Immature natural killer cell (primary cell): ENCODE results near the gene S1PR3. TPM values are rescaled to one million over a fixed set of nuclear protein-coding genes. Genes with fewer than 3 reads are reported as not detected.

Experiments
- DNase-seq, 3 donors: peaks; one replicate each; pipeline ENCODE4 v3.0.0; 2022; ENCODE audit warnings: mixed read lengths in 1 of 3
- H3K27ac Mint-ChIP-seq, 6 donors: one replicate each; pipeline ENCODE4 v1.8.0; 2020; ENCODE audit warnings: mixed read lengths in 6 of 6, mild to moderate bottlenecking in 5 of 6, inconsistent platforms in 4 of 6, moderate library complexity in 3 of 6
- H3K27me3 Mint-ChIP-seq, 3 donors: one replicate each; pipeline ENCODE4 v1.8.0; 2020 to 2021; ENCODE audit warnings: low read depth in 3 of 3, mild to moderate bottlenecking in 3 of 3, mixed read lengths in 3 of 3, moderate library complexity in 3 of 3, inconsistent platforms in 1 of 3
- H3K36me3 Mint-ChIP-seq, 3 donors: one replicate each; pipeline ENCODE4 v1.8.0; 2020; ENCODE audit warnings: mixed read lengths in 3 of 3, inconsistent platforms in 2 of 3, mild to moderate bottlenecking in 2 of 3
- H3K4me1 Mint-ChIP-seq, 2 donors: one replicate each; pipeline ENCODE4 v1.8.0; 2020; ENCODE audit warnings: inconsistent platforms in 2 of 2, mild to moderate bottlenecking in 2 of 2, mixed read lengths in 2 of 2, moderate library complexity in 1 of 2
- H3K4me3 Mint-ChIP-seq, 5 donors: one replicate each; pipeline ENCODE4 v1.8.0; 2020; ENCODE audit warnings: mild to moderate bottlenecking in 5 of 5, mixed read lengths in 5 of 5, inconsistent platforms in 3 of 5, moderate library complexity in 3 of 5
- H3K9me3 Mint-ChIP-seq, 6 donors: one replicate each; pipeline ENCODE4 v1.8.0; 2020; ENCODE audit warnings: mild to moderate bottlenecking in 6 of 6, mixed read lengths in 6 of 6, inconsistent platforms in 4 of 6, moderate library complexity in 3 of 6
- polyA plus RNA-seq, 3 donors: library from polyadenylated mRNA; unstranded; fragments of 300-500 nt; fragmentation: Illumina TruSeq; gene quantifications; one replicate each; pipeline ENCODE4 v1.2.3, GENCODE V29; 2021

S1PR3 gene
- polyA plus RNA-seq, 3 donors from 2014 or later: 0.20 TPM; not detected in 2

GRCh38 chr9:89012294-89013042 is 21.2 kb downstream of the S1PR3 start:
- Mint-ChIP-seq H3K4me1 (no peaks in the 10 kb centered on the region), H3K9me3 (no peaks in the 10 kb centered on the region), H3K27ac (no peak overlapping the region), H3K27me3 (peaks cover 0 to 9% (median 6%) of the 10 kb centered on the region in 3 donors), H3K4me3 (no peak overlapping the region), H3K36me3 (no peaks in the 10 kb centered on the region)
- DNase-seq: no peak

GRCh38 chr9:89013660-89014059 is 22.4 kb downstream of the S1PR3 start:
- no peaks in the 10 kb centered on the region for H3K9me3 Mint-ChIP-seq
- H3K27ac Mint-ChIP-seq: no peak overlapping the region
- H3K4me3 Mint-ChIP-seq: no peak overlapping the region
- no peaks in the 10 kb centered on the region for H3K4me1 Mint-ChIP-seq
- DNase-seq: no peak
- peaks cover 0 to 7% (median 7%) of the 10 kb centered on the region in 3 donors for H3K27me3 Mint-ChIP-seq
- H3K36me3 Mint-ChIP-seq: no peaks in the 10 kb centered on the region

DNA sequence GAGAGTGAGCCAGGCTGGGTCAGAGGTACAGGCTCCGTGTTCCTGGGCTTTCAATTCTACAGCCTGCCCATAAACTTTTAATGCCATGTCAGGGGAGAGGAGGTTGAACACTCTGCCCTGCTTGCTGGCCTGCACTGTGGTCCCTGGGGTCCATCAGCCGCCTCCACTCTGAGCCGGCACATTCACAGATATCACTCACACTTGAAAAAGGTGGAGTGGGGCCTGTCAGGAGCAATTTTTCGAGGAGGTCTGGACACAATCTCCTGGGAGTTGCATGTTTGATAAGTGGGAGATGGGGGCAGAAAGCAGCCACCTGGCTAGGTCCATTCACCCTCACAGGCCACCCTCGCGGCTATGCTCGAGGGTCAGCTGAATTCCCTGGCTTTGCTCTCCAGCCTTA is 22.9 kb downstream of the S1PR3 start:
- no peak overlapping the region for H3K27ac Mint-ChIP-seq
- H3K4me1 Mint-ChIP-seq: no peaks in the 10 kb centered on the region
- no peak for DNase-seq
- no peak overlapping the region for H3K4me3 Mint-ChIP-seq
- no peaks in the 10 kb centered on the region for H3K9me3 Mint-ChIP-seq
- H3K27me3 Mint-ChIP-seq: peaks cover 0 to 8% (median 7%) of the 10 kb centered on the region in 3 donors
- no peaks in the 10 kb centered on the region for H3K36me3 Mint-ChIP-seq

GRCh38 chr9:89015336-89015735 is 24.1 kb downstream of the S1PR3 start:
- no peak overlapping the region for H3K4me3 Mint-ChIP-seq
- no peaks in the 10 kb centered on the region for H3K36me3 Mint-ChIP-seq
- no peak for DNase-seq
- no peaks in the 10 kb centered on the region for H3K4me1 Mint-ChIP-seq
- H3K27me3 Mint-ChIP-seq: peaks cover 0 to 10% (median 7%) of the 10 kb centered on the region in 3 donors
- H3K9me3 Mint-ChIP-seq: no peaks in the 10 kb centered on the region
- no peak overlapping the region for H3K27ac Mint-ChIP-seq

GRCh38 chr9:89020754-89021153 is 29.5 kb downstream of the S1PR3 start:
- Mint-ChIP-seq H3K36me3 (no peaks in the 10 kb centered on the region), H3K27ac (no peak overlapping the region), H3K4me3 (no peak overlapping the region), H3K9me3 (no peaks in the 10 kb centered on the region), H3K27me3 (peaks cover 0 to 6% (median 4%) of the 10 kb centered on the region in 3 donors), H3K4me1 (no peaks in the 10 kb centered on the region)
- DNase-seq: no peak

DNA sequence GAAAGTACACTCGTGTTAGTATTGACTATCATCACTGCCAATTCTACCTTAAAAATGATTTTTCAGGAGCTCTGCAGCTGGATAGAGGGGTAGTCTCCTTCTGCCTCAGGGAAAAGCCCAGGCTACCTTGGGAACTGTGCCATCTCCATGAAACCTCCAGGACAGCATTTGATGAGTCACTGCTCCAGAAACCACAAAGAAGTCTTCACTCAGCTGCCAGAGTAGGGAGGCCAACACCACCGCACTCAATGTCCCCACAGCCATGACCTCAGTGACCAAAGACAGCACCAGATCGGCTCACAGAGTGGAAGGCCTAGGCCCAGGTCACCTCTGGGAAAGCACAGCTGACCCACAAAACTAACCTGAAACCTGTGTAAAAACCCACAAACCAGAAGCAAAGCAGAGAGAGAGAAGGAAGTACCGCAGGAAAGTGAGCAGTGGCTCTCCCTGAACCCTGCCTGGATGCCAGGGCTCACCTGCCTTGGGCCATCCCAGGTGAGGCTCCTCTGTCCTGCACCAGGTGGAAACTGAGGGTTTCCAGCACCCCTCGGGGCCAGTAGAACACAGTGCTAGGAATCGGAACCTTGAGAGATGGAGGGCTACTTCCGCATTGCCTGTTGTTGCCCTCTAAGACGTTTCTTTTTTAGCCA is 30.0 kb downstream of the S1PR3 start:
- no peak overlapping the region for H3K4me3 Mint-ChIP-seq
- H3K9me3 Mint-ChIP-seq: no peaks in the 10 kb centered on the region
- H3K36me3 Mint-ChIP-seq: no peaks in the 10 kb centered on the region
- no peak for DNase-seq
- H3K4me1 Mint-ChIP-seq: no peaks in the 10 kb centered on the region
- no peak overlapping the region for H3K27ac Mint-ChIP-seq
- peaks cover 0 to 6% (median 6%) of the 10 kb centered on the region in 3 donors for H3K27me3 Mint-ChIP-seq

DNA sequence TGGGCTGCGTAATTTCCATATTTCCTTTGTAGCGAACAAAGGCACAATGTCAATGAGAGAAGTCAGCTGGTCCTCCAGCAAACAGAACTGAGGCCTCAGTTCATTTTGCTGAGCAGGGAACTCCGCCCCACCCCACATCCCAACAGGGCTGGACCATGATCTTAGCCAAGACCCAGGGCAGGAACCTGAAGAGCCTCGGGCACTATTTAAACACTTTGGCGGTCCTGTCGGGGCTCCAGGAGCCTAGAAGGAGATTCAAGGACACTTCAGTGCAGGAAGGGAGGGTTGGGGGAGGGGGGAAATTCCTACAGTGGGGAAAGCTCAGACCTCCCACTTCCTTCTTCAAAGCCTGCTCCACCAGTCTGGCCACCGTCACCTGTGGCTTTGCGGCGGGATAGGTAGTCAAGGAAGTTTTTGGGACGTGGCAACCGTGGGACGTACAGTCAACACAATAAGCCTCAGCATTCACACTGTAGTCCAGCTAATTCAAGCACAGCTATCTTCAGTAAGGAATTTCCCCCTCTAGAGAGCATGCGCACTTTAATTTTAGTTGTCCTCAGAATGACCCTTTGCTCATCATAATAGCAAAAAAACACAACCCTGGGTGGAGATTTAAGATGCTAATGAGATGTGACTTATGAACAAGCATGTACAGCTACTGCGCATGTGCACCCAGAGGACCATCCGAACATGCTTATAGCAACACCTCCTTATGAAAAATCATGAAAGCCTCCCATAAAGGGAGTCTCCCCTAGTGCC is 30.9 kb downstream of the S1PR3 start:
- Mint-ChIP-seq H3K36me3 (no peaks in the 10 kb centered on the region), H3K4me1 (no peaks in the 10 kb centered on the region), H3K9me3 (no peaks in the 10 kb centered on the region), H3K27me3 (peaks cover 0 to 14% (median 6%) of the 10 kb centered on the region in 3 donors), H3K4me3 (no peak overlapping the region), H3K27ac (no peak overlapping the region)
- no peak for DNase-seq

DNA sequence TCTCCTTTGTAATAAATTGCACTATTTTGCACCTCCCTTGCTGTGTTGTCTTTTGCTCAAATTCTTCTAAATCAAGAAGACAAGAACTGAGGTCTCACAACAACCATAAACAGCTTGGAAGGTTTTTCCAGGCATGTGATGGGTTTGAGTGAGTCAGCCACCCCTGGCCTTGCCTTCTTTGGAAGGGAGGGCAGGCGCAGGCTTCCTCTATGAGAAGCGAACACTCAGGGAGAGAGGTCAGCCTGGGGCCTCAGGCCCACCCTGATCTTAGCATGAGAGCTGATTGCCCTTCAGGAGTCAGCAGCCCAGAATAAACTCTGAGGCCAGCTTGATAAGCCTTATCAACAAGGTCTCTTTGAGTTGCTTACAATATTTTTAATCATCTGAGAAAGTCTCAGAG is 31.6 kb downstream of the S1PR3 start:
- Mint-ChIP-seq H3K4me1 (no peaks in the 10 kb centered on the region), H3K27ac (no peak overlapping the region), H3K4me3 (no peak overlapping the region), H3K27me3 (peaks cover 0 to 16% (median 6%) of the 10 kb centered on the region in 3 donors), H3K9me3 (no peaks in the 10 kb centered on the region), H3K36me3 (no peaks in the 10 kb centered on the region)
- no peak for DNase-seq

DNA sequence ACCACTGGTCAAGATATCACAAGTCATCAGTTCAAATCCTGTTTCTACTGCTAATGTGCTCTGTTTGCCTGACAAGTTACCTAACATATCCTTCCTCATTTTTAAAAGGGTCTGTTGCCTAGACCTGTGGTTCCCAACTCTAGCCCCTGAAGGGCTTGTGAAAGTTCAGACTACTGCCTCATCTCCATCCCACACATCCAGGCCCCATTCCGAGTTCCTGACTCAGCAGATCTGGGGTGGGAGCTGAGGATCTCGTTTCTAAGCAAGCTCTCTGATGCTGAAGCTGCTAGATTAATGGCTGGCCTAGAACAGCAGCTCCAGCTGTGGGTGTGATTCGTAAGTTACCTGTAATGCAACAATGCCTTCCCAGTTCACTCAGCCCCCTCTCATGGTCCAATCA is 32.5 kb downstream of the S1PR3 start:
- DNase-seq: no peak
- no peak overlapping the region for H3K27ac Mint-ChIP-seq
- H3K9me3 Mint-ChIP-seq: peaks cover 0 to under 1% (median 0%) of the 10 kb centered on the region in 6 donors
- H3K27me3 Mint-ChIP-seq: peaks cover 0 to 14% (median 3%) of the 10 kb centered on the region in 3 donors
- H3K4me3 Mint-ChIP-seq: no peak overlapping the region
- no peaks in the 10 kb centered on the region for H3K4me1 Mint-ChIP-seq
- no peaks in the 10 kb centered on the region for H3K36me3 Mint-ChIP-seq

DNA sequence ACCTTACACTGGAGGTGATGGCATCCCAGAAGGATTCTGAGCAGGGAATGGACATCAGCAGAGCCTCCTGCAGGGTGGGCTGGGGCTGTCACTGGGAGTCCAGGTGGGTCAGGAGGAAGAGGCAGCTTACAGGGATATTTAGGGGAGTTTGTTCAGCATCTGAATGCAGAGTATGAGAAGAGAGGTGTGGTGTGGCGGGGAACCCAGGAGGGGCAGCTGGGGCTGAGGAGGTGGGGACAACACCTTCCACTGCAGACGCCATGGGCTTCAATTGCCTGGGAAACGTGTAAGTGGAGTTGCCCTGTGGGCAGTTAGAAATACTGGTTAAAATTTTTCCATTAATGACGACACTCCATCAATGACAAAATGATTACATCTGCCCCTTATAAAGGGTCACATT is 33.5 kb downstream of the S1PR3 start:
- DNase-seq: no peak
- Mint-ChIP-seq H3K27me3 (peaks cover 0 to 12% (median 7%) of the 10 kb centered on the region in 3 donors), H3K27ac (no peak overlapping the region), H3K4me3 (no peak overlapping the region), H3K4me1 (no peaks in the 10 kb centered on the region), H3K9me3 (peaks cover under 1 to 10% (median 4%) of the 10 kb centered on the region in 6 donors), H3K36me3 (no peaks in the 10 kb centered on the region)

DNA sequence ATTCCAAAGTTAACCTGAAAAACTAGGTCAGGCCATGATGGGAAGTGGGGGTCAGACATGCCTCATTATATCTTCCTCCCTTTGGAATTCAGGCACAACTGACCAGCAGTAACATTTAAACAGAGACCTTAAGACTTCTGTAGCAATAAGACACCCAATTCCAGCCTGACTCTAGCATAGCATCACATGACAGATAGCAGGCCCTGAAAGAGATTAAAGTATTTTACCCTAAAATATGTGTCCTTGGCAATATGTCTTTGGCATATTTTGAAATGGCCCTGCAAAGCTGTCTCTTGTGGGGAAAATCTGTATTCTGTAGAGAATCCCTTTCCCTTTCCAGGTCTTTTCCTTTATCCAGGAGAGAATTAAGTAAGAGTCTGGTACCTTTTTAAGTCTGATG is 34.3 kb downstream of the S1PR3 start:
- no peaks in the 10 kb centered on the region for H3K36me3 Mint-ChIP-seq

DNA sequence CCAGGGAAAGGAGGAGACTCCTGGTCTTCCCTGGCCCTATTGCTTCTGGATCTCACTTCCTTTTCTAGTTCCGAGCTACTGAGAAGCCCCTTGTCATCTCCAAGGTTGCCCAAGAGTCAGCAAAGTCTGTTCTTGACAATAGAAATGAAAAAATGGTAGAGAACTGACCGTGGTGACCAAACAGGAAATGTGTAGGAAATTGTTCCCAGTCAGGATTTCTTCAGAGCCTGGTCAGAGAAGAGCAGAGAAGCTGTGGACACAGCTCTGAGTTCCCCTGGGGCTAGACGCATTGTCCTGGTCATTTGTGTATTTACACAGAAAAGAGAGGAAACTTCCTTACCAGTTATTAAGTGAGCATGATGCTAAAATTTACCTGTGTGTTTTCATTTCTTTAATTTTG is 35.6 kb downstream of the S1PR3 start:
- no peaks in the 10 kb centered on the region for H3K36me3 Mint-ChIP-seq
- no peak overlapping the region for H3K4me3 Mint-ChIP-seq
- no peak overlapping the region for H3K27ac Mint-ChIP-seq
- H3K9me3 Mint-ChIP-seq: peaks cover 6 to 21% (median 10%) of the 10 kb centered on the region in 6 donors
- no peaks in the 10 kb centered on the region for H3K4me1 Mint-ChIP-seq
- H3K27me3 Mint-ChIP-seq: peaks cover 2 to 20% (median 9%) of the 10 kb centered on the region in 3 donors
- no peak for DNase-seq

More for the DNA sequence above, 34.3 kb downstream of the S1PR3 start:
- H3K27me3 Mint-ChIP-seq: peaks cover 0 to 14% (median 7%) of the 10 kb centered on the region in 3 donors
- DNase-seq: no peak
- H3K4me3 Mint-ChIP-seq: no peak overlapping the region
- no peak overlapping the region for H3K27ac Mint-ChIP-seq
- no peaks in the 10 kb centered on the region for H3K4me1 Mint-ChIP-seq
- peaks cover 3 to 18% (median 8%) of the 10 kb centered on the region in 6 donors for H3K9me3 Mint-ChIP-seq

- DNase-seq: no peak
- H3K4me1 Mint-ChIP-seq: no peaks in the 10 kb centered on the region
- H3K27me3 Mint-ChIP-seq: peaks cover 5 to 22% (median 12%) of the 10 kb centered on the region in 3 donors
- no peaks in the 10 kb centered on the region for H3K36me3 Mint-ChIP-seq
- H3K27ac Mint-ChIP-seq: no peak overlapping the region
- peaks cover 6 to 21% (median 10%) of the 10 kb centered on the region in 6 donors for H3K9me3 Mint-ChIP-seq
- H3K4me3 Mint-ChIP-seq: no peak overlapping the region
Measured at GRCh38 chr9:89029788-89030187, 38.5 kb downstream of the S1PR3 start.

- H3K27me3 Mint-ChIP-seq: peaks cover 5 to 15% (median 13%) of the 10 kb centered on the region in 3 donors
- H3K27ac Mint-ChIP-seq: no peak overlapping the region
- no peak overlapping the region for H3K4me3 Mint-ChIP-seq
- DNase-seq: no peak
- H3K36me3 Mint-ChIP-seq: no peaks in the 10 kb centered on the region
- H3K9me3 Mint-ChIP-seq: peaks cover 6 to 21% (median 10%) of the 10 kb centered on the region in 6 donors
- no peaks in the 10 kb centered on the region for H3K4me1 Mint-ChIP-seq
Measured at GRCh38 chr9:89032173-89032572, 40.9 kb downstream of the S1PR3 start.
